GM21737 (cell line): ENCODE results near the gene NOCT.
"Not testable (repeated sequence)": the region's sequence is repeated elsewhere in the genome, so short reads cannot be mapped to it uniquely, and the experiment has no call there.

Source experiments
- ATAC-seq: cut with Tn5 transposase; IDR thresholded peaks from one replicate; pipeline ENCODE4 v1.9.1; 2021; ENCODE audit warnings: mild to moderate bottlenecking, moderate library complexity; ENCODE audit not compliant: unreplicated experiment

NOCT gene

GRCh38 chr4:139009702-139010101 lies 5.9 kb upstream of the NOCT start:
- ATAC-seq = no peak

DNA sequence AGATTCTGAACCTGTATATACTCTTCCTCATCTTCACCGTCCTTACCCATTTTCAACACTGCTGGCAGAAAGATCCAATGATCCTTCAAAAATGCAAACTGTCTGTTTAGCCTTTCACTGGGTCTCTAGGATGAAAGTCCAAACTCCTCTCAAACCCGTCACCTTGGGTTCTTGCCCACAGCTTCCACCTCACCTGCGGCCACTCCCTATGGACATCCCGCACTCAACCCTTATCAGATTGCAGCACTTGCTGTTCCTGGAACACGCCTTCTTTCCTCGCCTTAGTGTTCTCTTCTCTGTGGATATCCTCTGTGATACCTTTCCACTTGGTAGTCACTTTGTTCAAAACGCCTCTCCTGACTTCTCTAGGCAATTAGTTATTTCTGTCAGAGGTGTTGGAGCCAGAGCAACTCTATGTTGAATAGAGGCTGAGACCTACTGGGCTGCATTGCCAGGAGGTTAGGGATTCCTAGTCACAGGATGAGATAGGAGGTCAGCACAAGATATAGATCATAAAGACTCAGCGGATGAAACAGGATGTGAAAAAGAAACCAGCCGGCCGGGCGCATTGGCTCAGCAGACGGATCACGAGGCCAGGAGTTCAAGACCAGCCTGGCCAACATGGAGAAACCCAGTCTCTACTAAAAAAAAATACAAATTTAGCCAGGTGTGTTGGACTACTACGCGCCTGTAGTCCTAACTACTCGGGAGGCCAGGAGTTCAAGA lies 4.2 kb upstream of the NOCT start:
- no peak for ATAC-seq

DNA sequence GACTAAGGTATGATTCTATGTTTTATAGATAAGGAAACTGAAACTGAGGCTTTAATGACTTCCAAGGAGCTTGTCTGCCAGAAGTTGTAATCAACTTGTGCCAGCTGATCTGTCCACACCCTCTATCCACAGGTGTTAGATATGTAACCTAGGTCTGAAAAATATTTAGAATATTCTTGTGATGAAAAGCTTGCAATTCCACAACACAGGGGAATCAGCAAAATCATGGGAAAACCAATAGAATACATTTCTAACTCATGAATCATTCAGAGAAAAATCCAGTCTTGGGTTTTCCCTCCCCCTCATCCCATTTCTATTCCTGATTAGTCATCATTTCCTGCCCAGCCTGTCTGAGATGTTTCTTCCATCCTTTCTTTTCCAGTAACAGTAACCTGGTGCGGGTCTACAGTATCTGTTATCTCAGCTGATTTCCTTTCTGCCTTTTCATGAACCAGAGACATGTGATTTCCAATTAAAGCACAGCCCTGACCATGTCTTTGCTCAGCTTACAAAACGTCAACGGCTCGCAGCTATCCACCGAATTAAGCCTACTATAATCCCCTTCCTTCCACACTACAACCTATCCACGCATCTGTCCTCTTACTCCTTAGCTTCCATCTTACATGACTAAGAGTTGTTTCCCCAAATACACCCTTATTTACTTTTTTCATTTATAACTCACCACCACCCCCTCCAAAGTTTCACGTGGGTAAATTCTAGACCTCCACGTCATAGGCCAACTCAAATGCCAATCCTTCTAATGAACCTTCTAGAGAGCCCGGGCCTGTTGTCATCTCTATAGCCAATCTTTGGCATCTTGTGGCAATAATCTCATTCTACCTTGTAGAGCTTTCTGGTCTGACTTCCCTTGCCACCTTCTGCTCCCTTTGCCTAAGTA lies 961 bp upstream of the NOCT start:
- ATAC-seq = peak; percentile 5

- ATAC-seq = peak; percentile 43
Measured at GRCh38 chr4:139015948-139016471, 429 bp downstream of the NOCT start.

DNA sequence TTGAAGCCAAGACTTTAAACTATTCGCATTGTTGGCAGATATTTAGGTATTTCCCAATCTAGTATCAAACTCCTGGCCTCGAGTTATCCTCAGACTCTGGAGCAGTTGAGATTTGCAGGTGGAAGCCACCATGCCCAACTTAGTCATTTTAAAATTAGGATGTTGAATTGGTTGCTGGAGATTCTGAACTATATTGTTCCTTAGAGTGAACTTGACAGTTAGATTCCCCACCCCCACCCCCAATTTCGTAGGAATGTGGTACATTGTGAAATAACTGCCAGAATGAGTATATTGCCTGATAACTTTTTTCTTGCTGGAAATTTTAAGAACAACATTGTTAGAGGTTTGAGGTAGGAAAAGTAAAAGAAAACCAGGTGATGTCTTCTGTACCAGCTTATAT lies 2.3 kb downstream of the NOCT start:
- no peak for ATAC-seq

- ATAC-seq = no peak
Measured at GRCh38 chr4:139018501-139018900, 2.9 kb downstream of the NOCT start.

DNA sequence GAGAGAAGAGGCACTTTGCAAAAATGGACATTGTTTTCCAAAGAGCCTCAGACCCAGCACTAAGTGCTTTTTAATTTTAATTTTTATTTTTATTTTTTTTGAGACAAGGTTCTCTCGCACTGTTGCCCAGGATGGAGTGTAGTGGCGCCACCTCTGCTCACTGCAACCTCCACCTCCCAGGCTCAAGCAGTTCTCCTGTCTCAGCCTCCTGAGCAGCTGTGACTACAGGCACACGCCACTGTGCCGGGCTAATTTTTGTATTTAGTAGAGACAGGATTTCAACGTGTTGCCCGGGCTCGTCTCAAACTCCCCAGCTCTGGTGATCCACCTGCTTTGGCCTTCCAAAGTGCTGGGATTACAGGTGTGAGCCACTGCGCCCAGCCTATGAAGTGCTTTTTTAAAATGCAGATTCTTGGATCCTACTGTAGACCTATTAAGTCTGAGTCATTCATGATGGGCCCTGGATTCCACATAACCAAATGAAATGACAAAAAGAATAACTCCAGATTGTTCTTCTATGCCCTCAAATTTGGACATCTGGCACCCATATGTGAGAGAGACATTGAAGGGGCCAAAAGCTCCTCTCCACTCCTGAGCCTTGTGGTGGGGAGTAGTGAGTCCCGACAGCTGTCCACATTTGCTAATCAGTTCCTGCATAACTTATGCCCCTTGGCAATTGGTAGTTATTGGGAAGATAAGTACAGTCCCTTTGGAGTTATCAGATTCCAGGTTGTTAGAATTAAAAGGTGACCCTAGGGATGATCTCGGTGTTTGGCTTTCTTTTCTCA lies 3.6 kb downstream of the NOCT start:
- no peak for ATAC-seq

- ATAC-seq = no peak
Measured at GRCh38 chr4:139020384-139020783, 4.8 kb downstream of the NOCT start.

DNA sequence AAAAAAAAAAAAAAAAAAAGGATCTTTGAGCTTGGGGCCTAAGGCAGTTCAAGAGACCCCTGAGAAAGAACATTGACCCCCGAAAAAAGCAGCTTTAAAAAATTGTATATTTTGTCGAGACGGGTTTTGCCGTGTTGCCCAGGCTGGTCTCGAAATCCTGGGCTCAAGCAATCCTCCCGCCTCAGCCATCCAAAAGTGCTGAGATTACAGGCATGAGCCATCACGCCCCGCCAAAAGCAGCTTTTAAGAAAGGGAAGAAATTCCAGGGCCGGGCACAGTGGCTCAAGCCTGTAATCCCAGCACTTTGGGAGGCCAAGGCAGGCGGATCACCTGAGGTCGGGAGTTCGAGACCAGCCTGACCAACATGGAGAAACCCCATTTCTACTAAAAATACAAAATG lies 5.5 kb downstream of the NOCT start:
- ATAC-seq = not testable (repeated sequence)

GRCh38 chr4:139022835-139023234 lies 7.3 kb downstream of the NOCT start:
- no peak for ATAC-seq

DNA sequence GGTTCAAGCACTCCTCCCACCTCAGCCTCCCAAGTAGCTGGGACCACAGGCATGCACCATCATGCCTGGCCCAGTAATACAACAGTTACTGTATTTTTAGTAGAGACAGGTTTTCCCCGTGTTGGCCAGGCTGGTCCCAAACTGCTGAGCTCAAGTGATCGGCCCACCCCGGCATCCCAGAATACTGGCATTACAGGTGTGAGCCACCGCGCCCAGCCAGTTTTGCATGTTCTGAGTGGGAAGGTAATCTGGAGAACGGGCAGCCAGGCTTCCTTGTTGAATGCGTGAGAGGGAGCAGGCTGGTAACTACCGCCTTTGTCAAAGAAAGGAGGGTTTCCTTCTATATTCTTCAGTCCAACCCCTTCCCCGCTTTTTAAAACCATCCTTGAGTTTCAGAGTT lies 9.1 kb downstream of the NOCT start:
- no peak for ATAC-seq

DNA sequence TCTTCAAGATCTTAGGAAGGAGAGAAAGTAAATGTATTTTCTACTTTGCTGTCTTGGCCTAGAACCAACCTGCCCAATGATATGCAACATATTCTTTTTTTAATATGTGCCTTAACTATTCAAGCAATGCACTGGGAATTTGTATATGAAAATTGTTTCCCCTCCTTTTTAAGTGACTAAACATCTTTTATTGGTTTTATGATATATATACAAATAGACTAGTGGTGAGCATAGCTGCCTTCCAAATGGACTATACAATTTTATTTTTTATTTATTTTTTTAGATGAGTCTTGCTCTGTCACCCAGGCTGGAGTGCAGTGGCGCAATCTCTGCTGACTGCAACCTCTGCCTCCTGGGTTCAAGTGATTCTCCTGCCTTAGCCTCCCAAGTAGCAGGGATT lies 10.3 kb downstream of the NOCT start:
- no peak for ATAC-seq

- no peak for ATAC-seq
Measured at GRCh38 chr4:139027776-139028175, 12.2 kb downstream of the NOCT start.

GRCh38 chr4:139028191-139028661 lies 12.6 kb downstream of the NOCT start:
- ATAC-seq = no peak

- not testable (repeated sequence) for ATAC-seq
Measured at GRCh38 chr4:139029866-139030363, 14.3 kb downstream of the NOCT start.

DNA sequence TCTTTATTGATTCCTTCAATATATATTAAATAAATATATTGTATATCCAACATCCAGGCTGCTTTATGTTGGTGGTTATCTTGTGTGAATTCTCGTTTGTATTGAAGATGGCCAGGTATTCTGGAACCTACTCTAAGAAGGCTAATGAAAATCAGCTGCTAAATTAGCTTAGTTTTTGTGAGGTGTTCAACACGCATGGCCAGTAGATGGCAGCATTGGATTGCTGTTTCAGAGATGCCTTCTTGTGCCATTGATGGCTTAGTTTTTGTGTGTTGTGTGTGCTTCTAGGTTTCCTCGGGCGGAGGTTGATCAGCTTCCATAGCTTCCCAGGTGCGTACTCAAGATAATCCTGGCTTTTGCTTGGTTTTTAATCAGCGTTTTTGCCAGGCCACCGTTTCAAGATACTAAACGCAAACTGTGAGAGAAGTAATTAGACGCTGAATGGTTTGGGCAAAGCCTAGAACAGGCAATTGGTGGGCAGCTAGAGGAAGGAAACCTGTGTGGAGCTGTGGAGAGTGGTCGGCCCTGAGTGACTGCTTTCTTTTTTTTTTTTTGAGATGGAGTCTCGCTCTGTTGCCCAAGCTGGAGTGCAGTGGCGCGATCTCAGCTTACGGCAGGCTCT lies 15.1 kb downstream of the NOCT start:
- peak; percentile 61 for ATAC-seq

GRCh38 chr4:139035650-139036049 lies 20.1 kb downstream of the NOCT start:
- no peak for ATAC-seq

- no peak for ATAC-seq
Measured at GRCh38 chr4:139036885-139037284, 21.3 kb downstream of the NOCT start.

GRCh38 chr4:139038874-139039443 lies 23.4 kb downstream of the NOCT start:
- no peak for ATAC-seq

GRCh38 chr4:139042981-139043460 lies 27.4 kb downstream of the NOCT start:
- ATAC-seq = no peak
